Tibial artery (tissue), 4 donors: ENCODE data around the gene AMOTL1.

Experiments used
- DNase-seq, 2 donors: peaks; one replicate each; pipeline ENCODE4 v3.0.0-alpha.2; 2019
- H3K27ac ChIP-seq, 2 donors: fragments of 200-600 bp; sonication (generic) in 1 of 2; 1 replicate in 1 of 2; 2 replicates in 1 of 2; pipeline ENCODE4 v1.5.1; 2018 to 2019; ENCODE audit warnings: mild to moderate bottlenecking in 1 of 2
- H3K27me3 ChIP-seq, 2 donors: fragments of 200-600 bp; sonication (generic) in 1 of 2; one replicate each; pipeline versions ENCODE4 v1.5.1 to v1.6.0; 2016 to 2019
- H3K36me3 ChIP-seq, 3 donors: fragments of 200-600 bp; sonication (generic) in 2 of 3; one replicate each; pipeline ENCODE4 v1.5.1; 2016 to 2019; ENCODE audit warnings: mild to moderate bottlenecking in 2 of 3
- H3K4me1 ChIP-seq, 4 donors: fragments of 200-600 bp; sonication (generic) in 2 of 4; 1 replicate in 3 of 4; 2 replicates in 1 of 4; pipeline ENCODE4 v1.5.1; 2016 to 2019
- H3K4me3 ChIP-seq, 2 donors: fragments of 200-600 bp; sonication (generic) in 1 of 2; 1 replicate in 1 of 2; 2 replicates in 1 of 2; pipeline ENCODE4 v1.5.1; 2018 to 2019; ENCODE audit warnings: mild to moderate bottlenecking in 2 of 2
- H3K9me3 ChIP-seq, 3 donors: fragments of 200-600 bp; sonication (generic) in 1 of 3; one replicate each; pipeline ENCODE4 v1.5.1; 2016 to 2019
- intact Hi-C: fragments of 100-400 bp; cut with DNase I; formaldehyde crosslinking; loops from one replicate; pipeline ENCODE4 v1.15.0; 2023; ENCODE audit warnings: low total_unique reads
- TF ChIP-seq, protein P1 (sequence below), 2 experiments: fragments of 200-600 bp in 1 of 2; fragments of 450-650 bp in 1 of 2; IDR thresholded peaks; one replicate each; pipeline ENCODE4 v1.5.1; 2017 to 2019; ENCODE audit warnings: antibody characterized with exemption in 2 of 2, mild to moderate bottlenecking in 1 of 2, moderate library complexity in 1 of 2

AMOTL1 gene

DNA sequence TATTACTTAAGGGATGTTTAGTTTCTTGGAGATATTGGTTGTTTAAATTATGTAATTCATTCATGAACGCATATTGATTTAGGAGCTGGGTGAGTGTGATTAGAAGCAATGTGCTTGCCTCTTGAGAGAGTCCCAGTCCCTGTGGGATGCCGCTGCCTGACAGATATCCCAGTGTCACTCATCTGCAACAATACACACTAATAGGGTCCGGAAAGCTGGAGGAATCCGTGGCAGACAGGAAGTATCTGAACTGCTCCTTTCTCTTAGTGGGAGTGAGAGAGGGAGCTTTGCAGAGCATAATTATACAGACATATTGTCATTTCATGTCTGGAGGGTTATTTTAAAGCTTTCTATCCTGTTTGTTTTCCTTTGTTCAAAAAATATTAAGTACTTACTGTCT, 17.4 kb downstream of the AMOTL1 start:
- Histone ChIP-seq H3K9me3 (no peaks in the 10 kb centered on the region), H3K27me3 (no peaks in the 10 kb centered on the region), H3K4me3 (no peak overlapping the region), H3K36me3 (no peaks in the 10 kb centered on the region), H3K27ac (no peak overlapping the region), H3K4me1 (peaks cover 0 to 95% (median 40%) of the 10 kb centered on the region in 4 donors)
- intact Hi-C loops = no loop called here
- TF ChIP-seq, protein P1, sequence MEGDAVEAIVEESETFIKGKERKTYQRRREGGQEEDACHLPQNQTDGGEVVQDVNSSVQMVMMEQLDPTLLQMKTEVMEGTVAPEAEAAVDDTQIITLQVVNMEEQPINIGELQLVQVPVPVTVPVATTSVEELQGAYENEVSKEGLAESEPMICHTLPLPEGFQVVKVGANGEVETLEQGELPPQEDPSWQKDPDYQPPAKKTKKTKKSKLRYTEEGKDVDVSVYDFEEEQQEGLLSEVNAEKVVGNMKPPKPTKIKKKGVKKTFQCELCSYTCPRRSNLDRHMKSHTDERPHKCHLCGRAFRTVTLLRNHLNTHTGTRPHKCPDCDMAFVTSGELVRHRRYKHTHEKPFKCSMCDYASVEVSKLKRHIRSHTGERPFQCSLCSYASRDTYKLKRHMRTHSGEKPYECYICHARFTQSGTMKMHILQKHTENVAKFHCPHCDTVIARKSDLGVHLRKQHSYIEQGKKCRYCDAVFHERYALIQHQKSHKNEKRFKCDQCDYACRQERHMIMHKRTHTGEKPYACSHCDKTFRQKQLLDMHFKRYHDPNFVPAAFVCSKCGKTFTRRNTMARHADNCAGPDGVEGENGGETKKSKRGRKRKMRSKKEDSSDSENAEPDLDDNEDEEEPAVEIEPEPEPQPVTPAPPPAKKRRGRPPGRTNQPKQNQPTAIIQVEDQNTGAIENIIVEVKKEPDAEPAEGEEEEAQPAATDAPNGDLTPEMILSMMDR (IDR thresholded peaks at IDR 0.05) = no peak
- DNase-seq = no peak

DNA sequence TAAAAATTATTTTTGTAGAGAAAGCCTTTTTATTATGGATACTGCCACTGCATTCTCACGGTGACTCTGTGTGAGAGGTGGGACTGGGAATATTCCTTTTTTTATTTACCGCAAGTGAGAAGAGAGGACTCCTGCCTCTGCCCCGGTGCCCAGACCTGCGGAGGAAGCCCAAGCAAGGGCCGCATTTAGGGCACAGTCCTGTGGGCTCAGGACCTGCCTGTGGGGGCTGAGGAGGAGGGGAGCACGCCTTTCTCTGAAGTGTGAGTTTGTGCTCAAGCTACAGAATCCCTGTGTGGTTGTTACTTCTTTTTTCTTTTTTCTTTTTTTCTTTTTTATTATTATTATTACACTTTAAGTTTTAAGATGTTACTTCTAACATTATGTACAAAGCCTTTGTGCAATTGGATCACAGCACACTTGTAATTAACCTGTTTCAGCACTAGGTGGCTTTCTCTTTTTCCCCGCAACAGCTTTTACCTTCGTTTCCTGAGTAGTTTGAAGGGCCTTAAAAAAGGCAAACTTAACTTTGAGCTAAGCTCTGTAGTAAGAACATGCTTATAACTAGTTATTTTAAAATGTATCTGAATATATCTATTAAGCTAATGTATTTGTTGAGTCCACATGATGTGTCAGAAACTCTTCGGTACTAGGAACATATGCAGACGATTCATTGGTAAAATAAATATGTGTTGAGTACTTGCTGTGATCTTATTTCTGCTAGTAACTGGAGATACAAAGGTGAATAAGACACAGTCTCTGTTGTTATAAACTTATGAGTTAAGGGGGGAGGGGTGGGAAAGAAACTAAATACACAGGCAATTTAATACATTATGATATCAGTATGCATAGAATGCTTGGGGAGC, 18.3 kb downstream of the AMOTL1 start:
- Histone ChIP-seq H3K27ac (no peak overlapping the region), H3K4me3 (no peak overlapping the region), H3K4me1 (peaks cover 0 to 95% (median 43%) of the 10 kb centered on the region in 4 donors), H3K36me3 (no peaks in the 10 kb centered on the region), H3K27me3 (no peaks in the 10 kb centered on the region), H3K9me3 (no peaks in the 10 kb centered on the region)
- intact Hi-C loops = no loop called here
- TF ChIP-seq, protein P1 (IDR thresholded peaks at IDR 0.05) = peak; percentile 47 to 52
- DNase-seq = no peak

GRCh38 chr11:94787801-94788200, 19.6 kb downstream of the AMOTL1 start:
- H3K36me3 ChIP-seq = no peaks in the 10 kb centered on the region
- intact Hi-C loops = no loop called here
- no peak for DNase-seq
- H3K9me3 ChIP-seq = no peaks in the 10 kb centered on the region
- TF ChIP-seq, protein P1 (IDR thresholded peaks at IDR 0.05) = no peak
- H3K27ac ChIP-seq = no peak overlapping the region
- no peaks in the 10 kb centered on the region for H3K27me3 ChIP-seq
- H3K4me3 ChIP-seq = no peak overlapping the region
- H3K4me1 ChIP-seq = peaks cover 0 to 90% (median 46%) of the 10 kb centered on the region in 4 donors

DNA sequence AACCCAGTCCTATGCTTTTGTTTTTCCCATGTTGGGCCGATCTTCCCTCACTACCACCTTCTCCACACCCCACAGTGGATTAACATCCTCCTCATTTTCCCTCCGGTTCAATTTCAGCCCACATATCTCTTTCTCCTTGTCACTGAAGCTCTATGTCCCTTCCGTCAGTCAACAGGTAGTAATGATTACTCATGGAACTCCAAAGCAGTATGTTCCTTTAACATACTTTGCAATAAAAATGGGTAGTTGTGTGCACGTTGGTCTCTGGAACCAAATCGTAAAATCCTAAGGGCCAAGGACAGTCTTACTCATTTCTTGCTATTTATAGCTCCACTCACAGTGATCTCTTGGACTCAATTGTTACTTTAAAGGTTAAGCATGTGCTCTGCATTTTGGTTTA, 20.2 kb downstream of the AMOTL1 start:
- H3K4me1 ChIP-seq = peaks cover 0 to 90% (median 48%) of the 10 kb centered on the region in 4 donors
- no peak overlapping the region for H3K27ac ChIP-seq
- H3K9me3 ChIP-seq = no peaks in the 10 kb centered on the region
- H3K36me3 ChIP-seq = no peaks in the 10 kb centered on the region
- DNase-seq = no peak
- intact Hi-C loops = no loop called here
- TF ChIP-seq, protein P1 (IDR thresholded peaks at IDR 0.05) = no peak
- no peaks in the 10 kb centered on the region for H3K27me3 ChIP-seq
- no peak overlapping the region for H3K4me3 ChIP-seq

DNA sequence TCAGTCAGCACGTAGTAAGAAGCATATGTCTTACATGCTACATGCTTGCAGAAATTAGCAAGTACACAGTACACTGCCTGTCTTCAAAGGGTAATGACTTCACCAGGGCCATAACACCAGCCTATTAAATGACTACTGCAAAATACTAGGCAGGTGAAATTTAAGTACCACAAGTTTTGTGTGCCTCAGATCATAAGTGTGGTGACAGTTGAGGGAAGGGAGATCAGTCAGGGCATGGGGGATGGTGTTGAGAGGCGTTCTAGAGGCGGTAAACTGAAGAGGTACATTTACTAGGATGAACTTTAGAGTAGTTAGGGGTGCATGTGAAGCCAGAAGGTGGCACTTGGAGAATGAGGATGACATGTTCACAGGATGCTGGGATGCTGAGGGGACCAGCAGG, 22.0 kb downstream of the AMOTL1 start:
- TF ChIP-seq, protein P1 (IDR thresholded peaks at IDR 0.05) = no peak
- intact Hi-C loops = no loop called here

More for the DNA sequence above, 22.0 kb downstream of the AMOTL1 start:
- Histone ChIP-seq H3K36me3 (no peaks in the 10 kb centered on the region), H3K9me3 (no peaks in the 10 kb centered on the region), H3K27me3 (no peaks in the 10 kb centered on the region), H3K4me3 (no peak overlapping the region), H3K4me1 (peaks cover 0 to 90% (median 56%) of the 10 kb centered on the region in 4 donors), H3K27ac (no peak overlapping the region)
- no peak for DNase-seq
